HG02763 (cell line): ENCODE data around the gene MAGI2.
"Not testable (repeated sequence)": the region's sequence is repeated elsewhere in the genome, so short reads cannot be mapped to it uniquely, and the experiment has no call there.

Experiments
- ATAC-seq: cut with Tn5 transposase; IDR thresholded peaks from one replicate; pipeline ENCODE4 v1.9.1; 2021; ENCODE audit warnings: mild to moderate bottlenecking, moderate library complexity; ENCODE audit not compliant: unreplicated experiment

MAGI2 gene

GRCh38 chr7:78329001-78329655 lies 1124.3 kb downstream of the MAGI2 start:
- ATAC-seq: no peak

GRCh38 chr7:78327718-78328117 lies 1125.7 kb downstream of the MAGI2 start:
- ATAC-seq: no peak

DNA sequence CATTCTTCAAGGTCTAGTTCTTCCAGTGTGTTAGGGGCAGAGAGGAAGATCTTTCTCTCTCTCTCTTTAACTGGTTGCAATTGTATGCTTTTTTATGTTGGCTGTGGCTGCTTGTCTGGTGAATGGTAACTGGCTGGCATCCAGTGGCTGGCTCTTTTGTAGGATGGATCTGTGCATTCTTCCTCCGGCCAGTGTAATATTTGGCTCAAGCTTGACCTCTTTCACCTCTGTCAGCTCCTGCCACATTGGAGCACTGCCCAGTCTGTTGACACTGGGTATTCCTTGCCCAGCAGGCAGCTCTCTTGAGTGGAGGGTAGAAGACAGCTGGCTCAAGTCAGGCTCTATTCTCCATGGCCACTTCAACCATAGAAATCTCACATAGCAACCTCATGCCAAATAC lies 1126.6 kb downstream of the MAGI2 start:
- ATAC-seq: no peak

GRCh38 chr7:78326189-78326588 lies 1127.3 kb downstream of the MAGI2 start:
- ATAC-seq: no peak

GRCh38 chr7:78323118-78323517 lies 1130.3 kb downstream of the MAGI2 start:
- ATAC-seq: no peak

- not testable (repeated sequence) for ATAC-seq
These were observed 1131.2 kb downstream of the MAGI2 start for GRCh38 chr7:78322231-78322630.

- no peak for ATAC-seq
These were observed 1136.1 kb downstream of the MAGI2 start for GRCh38 chr7:78317371-78317770.

DNA sequence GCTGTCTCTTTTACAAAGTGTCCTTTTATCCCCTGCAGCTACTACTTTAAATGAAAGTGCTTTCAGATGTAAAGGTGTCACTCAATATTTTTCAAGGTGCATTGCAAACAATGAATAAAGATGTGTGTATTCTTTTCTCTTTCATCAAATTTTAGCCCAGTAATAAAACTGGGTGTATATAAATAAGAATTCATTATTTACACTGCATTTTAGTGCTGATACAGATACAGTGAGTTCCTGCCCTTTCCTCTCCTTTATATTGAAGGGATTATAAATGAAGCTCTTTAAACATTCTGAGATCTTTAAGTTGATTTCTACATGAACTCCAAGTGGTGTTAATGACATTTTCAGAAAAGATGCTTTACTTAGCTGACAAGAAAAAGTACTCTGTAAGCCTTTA lies 1137.4 kb downstream of the MAGI2 start:
- no peak for ATAC-seq

- ATAC-seq: no peak
These were observed 1138.3 kb downstream of the MAGI2 start for GRCh38 chr7:78315119-78315518.

GRCh38 chr7:78311181-78311580 lies 1142.3 kb downstream of the MAGI2 start:
- no peak for ATAC-seq

GRCh38 chr7:78307892-78308291 lies 1145.6 kb downstream of the MAGI2 start:
- no peak for ATAC-seq

GRCh38 chr7:78306634-78307033 lies 1146.8 kb downstream of the MAGI2 start:
- ATAC-seq: no peak

- no peak for ATAC-seq
These were observed 1152.1 kb downstream of the MAGI2 start for GRCh38 chr7:78301407-78301806.

- ATAC-seq: no peak
These were observed 1154.4 kb downstream of the MAGI2 start for GRCh38 chr7:78299088-78299487.

GRCh38 chr7:78296644-78297371 lies 1156.7 kb downstream of the MAGI2 start:
- no peak for ATAC-seq

DNA sequence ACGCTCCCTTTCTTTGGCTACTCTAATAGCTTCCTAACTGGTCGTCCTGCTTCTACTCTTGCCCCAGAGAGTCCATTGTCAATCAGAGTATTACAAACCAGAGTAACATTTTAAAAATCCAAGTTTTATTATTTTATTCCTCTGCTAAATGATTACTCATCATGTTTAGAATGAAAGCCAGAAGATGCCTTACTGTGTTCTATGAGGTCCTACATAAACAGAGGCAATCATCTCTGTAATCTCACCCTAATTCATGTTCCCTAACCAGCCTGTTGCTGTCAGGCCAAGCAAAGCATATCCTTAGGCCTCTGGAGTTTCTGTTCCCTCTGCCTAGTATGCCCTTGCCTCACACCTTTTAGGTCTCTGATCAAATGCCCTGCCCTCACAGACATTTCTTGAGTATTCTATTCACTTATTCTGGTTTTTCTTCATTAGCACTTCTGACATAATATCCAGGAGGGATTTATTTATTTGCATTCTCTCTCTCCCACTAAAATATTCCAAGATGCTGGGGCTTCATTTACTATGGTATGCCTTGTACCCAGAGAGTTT lies 1157.3 kb downstream of the MAGI2 start:
- ATAC-seq: no peak

GRCh38 chr7:78289471-78289870 lies 1164.0 kb downstream of the MAGI2 start:
- ATAC-seq: not testable (repeated sequence)

DNA sequence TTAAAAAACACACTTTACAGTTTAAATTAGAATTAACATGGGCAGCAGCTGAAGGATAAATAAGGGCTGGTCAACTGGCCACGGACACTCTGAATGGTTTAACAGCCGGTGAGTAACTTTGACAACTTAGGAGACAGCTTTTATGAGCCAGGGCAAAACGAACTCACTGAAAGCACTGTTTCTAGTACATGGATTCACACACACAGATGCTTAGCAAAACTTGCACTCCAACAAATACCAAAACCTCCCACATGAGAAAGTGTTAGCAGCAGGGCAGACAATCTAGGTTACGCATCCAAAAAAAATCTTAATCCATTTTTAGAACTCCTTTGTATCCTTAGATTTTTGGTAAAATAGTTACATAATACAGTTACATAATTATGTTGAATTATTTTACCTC lies 1168.5 kb downstream of the MAGI2 start:
- ATAC-seq: no peak

DNA sequence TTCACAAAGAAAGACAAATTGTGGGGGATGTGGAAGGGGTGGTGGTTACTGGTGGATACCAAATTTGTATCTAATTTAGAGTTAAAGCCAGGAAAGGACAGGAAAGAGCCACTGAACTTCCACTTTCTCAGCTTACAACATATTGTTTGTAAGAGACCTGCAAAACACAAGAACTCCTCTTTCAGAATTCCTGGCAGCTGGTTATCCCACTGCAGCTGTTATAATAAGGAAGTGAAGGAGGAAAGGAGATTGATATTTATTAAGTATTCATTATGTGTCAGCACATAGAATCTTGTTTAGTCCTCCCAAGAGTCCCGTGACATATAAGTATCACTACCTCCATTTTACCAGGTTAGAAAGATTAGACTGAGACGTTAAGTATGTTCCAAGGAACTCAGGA lies 1173.2 kb downstream of the MAGI2 start:
- no peak for ATAC-seq

- no peak for ATAC-seq
These were observed 1174.0 kb downstream of the MAGI2 start for GRCh38 chr7:78279457-78279856.

DNA sequence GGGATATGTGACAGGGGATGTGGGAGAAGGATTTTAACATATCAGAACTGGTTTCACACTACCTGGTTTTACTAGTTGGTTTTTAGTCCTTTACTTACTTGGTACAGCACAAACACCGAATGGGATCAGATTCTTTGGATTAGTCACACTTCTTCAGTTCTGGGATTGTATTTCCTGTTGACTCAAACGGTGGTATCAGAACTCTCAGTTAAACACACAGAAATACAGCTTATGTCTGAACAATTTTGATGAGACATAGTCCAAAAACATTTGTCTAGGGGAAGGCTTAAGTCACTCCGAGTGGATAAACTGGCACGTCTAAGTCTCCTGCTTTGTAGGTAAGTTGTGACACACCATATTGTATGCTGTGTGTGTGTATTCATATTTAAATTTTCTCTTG lies 1174.4 kb downstream of the MAGI2 start:
- no peak for ATAC-seq

DNA sequence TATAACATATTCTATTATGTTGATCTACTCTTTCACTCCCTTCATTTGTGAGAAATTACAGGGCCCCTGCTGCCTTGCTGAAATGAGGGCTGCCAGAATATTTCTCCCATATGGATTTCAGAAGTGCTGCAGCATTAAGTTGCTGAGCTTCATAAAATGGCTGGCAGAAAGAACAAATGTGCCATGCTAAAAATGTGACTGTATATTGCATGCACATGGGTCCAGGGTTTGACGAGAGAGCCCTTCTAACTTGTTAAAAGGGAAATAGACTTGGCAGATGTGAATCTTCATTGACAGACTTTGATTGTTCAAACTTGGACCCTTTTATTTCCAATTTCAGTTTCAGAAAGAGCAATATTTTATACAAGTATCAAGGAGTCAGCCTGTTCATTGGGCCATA lies 1186.3 kb downstream of the MAGI2 start:
- ATAC-seq: no peak
